Measurements from ENCODE around the gene KRTAP5-6.
"Not testable (repeated sequence)": the region's sequence is repeated elsewhere in the genome, so short reads cannot be mapped to it uniquely, and the experiment has no call there.

The KRTAP5-6 gene

GRCh38 chr11:1653541-1654387 lies 43.2 kb upstream of the KRTAP5-6 start:
- Histone ChIP-seq H3K4me3 (ENCODE audit: low read depth in 1 of 2, low read length in 2 of 2) (no peak overlapping the region), H3K4me1 (ENCODE audit: control insufficient read depth in 1 of 2, insufficient read depth in 2 of 2, low read length in 2 of 2) (peaks cover 0 to 6% of the 10 kb centered on the region in 2 donors), H3K9me3 (ENCODE audit: control insufficient read depth in 1 of 2, low read length in 2 of 2) (no peaks in the 10 kb centered on the region), H3K36me3 (ENCODE audit: control insufficient read depth in 1 of 2, insufficient read depth in 2 of 2, low read length in 2 of 2) (no peaks in the 10 kb centered on the region), H3K27me3 (ENCODE audit: low read depth, low read length) (no peaks in the 10 kb centered on the region), H3K27ac (ENCODE audit: low read length) (no peak overlapping the region)

GRCh38 chr11:1654388-1655167 lies 42.4 kb upstream of the KRTAP5-6 start:
- Histone ChIP-seq H3K9me3 (ENCODE audit: control insufficient read depth in 1 of 2, low read length in 2 of 2) (no peaks in the 10 kb centered on the region), H3K27me3 (ENCODE audit: low read depth, low read length) (no peaks in the 10 kb centered on the region), H3K36me3 (ENCODE audit: control insufficient read depth in 1 of 2, insufficient read depth in 2 of 2, low read length in 2 of 2) (no peaks in the 10 kb centered on the region), H3K4me3 (ENCODE audit: low read depth in 1 of 2, low read length in 2 of 2) (no peak overlapping the region), H3K4me1 (ENCODE audit: control insufficient read depth in 1 of 2, insufficient read depth in 2 of 2, low read length in 2 of 2) (peaks cover 0 to 6% of the 10 kb centered on the region in 2 donors), H3K27ac (ENCODE audit: low read length) (no peak overlapping the region)

GRCh38 chr11:1655168-1656060 lies 41.6 kb upstream of the KRTAP5-6 start:
- no peaks in the 10 kb centered on the region for H3K9me3 ChIP-seq (ENCODE audit: control insufficient read depth in 1 of 2, low read length in 2 of 2)
- H3K36me3 ChIP-seq (ENCODE audit: control insufficient read depth in 1 of 2, insufficient read depth in 2 of 2, low read length in 2 of 2) = no peaks in the 10 kb centered on the region
- H3K4me3 ChIP-seq (ENCODE audit: low read depth in 1 of 2, low read length in 2 of 2) = no peak overlapping the region
- no peak overlapping the region for H3K27ac ChIP-seq (ENCODE audit: low read length)
- H3K27me3 ChIP-seq (ENCODE audit: low read depth, low read length) = no peaks in the 10 kb centered on the region
- peaks cover 0 to 6% of the 10 kb centered on the region in 2 donors for H3K4me1 ChIP-seq (ENCODE audit: control insufficient read depth in 1 of 2, insufficient read depth in 2 of 2, low read length in 2 of 2)

DNA sequence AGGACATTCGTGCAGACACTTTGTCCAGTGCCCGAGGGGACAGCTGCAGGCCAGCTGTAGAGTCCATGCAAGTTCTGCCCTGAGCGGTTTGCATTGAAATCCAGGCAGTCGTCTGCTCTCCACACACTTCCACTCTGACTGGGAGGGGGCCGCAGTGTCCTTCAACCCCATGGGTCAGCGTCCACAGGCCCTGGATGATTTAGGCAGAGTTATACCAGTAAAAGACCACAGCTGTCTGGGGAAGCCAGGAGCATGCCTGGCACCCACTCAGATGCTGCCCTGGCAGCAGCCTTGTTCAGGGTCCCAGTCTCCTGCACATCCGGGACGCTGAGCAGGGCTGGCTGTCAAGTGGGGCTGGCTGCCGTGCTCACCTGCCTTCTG lies 40.9 kb upstream of the KRTAP5-6 start:
- peaks cover 0 to 6% of the 10 kb centered on the region in 2 donors for H3K4me1 ChIP-seq (ENCODE audit: control insufficient read depth in 1 of 2, insufficient read depth in 2 of 2, low read length in 2 of 2)
- no peak overlapping the region for H3K27ac ChIP-seq (ENCODE audit: low read length)
- no peaks in the 10 kb centered on the region for H3K9me3 ChIP-seq (ENCODE audit: control insufficient read depth in 1 of 2, low read length in 2 of 2)
- H3K27me3 ChIP-seq (ENCODE audit: low read depth, low read length) = no peaks in the 10 kb centered on the region
- H3K4me3 ChIP-seq (ENCODE audit: low read depth in 1 of 2, low read length in 2 of 2) = no peak overlapping the region
- no peaks in the 10 kb centered on the region for H3K36me3 ChIP-seq (ENCODE audit: control insufficient read depth in 1 of 2, insufficient read depth in 2 of 2, low read length in 2 of 2)

GRCh38 chr11:1656670-1657069 lies 40.3 kb upstream of the KRTAP5-6 start:
- Histone ChIP-seq H3K36me3 (ENCODE audit: control insufficient read depth in 1 of 2, insufficient read depth in 2 of 2, low read length in 2 of 2) (no peaks in the 10 kb centered on the region), H3K4me1 (ENCODE audit: control insufficient read depth in 1 of 2, insufficient read depth in 2 of 2, low read length in 2 of 2) (peaks cover 0 to 6% of the 10 kb centered on the region in 2 donors), H3K9me3 (ENCODE audit: control insufficient read depth in 1 of 2, low read length in 2 of 2) (no peaks in the 10 kb centered on the region), H3K4me3 (ENCODE audit: low read depth in 1 of 2, low read length in 2 of 2) (no peak overlapping the region), H3K27ac (ENCODE audit: low read length) (no peak overlapping the region), H3K27me3 (ENCODE audit: low read depth, low read length) (no peaks in the 10 kb centered on the region)

DNA sequence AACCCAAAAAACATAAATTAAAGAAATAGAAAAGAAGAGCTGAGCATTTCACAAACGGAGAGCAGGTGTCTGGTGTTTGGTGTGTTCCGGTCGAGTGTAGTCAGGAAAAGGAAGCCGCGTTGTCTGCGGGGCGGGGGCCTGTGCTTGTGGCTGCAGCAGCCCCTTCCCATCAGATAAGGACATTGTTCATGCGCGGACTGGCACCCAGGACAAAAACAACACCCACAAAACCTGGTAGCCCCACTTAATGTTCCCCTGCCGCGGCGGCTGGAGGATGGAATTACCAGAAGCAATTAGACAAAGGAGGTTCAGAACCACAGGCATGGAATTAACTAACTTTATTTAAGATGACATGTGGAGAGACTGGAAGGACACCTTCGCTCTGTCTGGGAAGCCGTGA lies 37.5 kb upstream of the KRTAP5-6 start:
- H3K36me3 ChIP-seq (ENCODE audit: control insufficient read depth in 1 of 2, insufficient read depth in 2 of 2, low read length in 2 of 2) = no peaks in the 10 kb centered on the region
- no peak overlapping the region for H3K4me3 ChIP-seq (ENCODE audit: low read depth in 1 of 2, low read length in 2 of 2)
- H3K27me3 ChIP-seq (ENCODE audit: low read depth, low read length) = no peaks in the 10 kb centered on the region
- H3K4me1 ChIP-seq (ENCODE audit: control insufficient read depth in 1 of 2, insufficient read depth in 2 of 2, low read length in 2 of 2) = no peaks in the 10 kb centered on the region
- H3K27ac ChIP-seq (ENCODE audit: low read length) = no peak overlapping the region
- H3K9me3 ChIP-seq (ENCODE audit: control insufficient read depth in 1 of 2, low read length in 2 of 2) = no peaks in the 10 kb centered on the region

- Histone ChIP-seq H3K27ac (ENCODE audit: low read length) (no peak overlapping the region), H3K9me3 (ENCODE audit: control insufficient read depth in 1 of 2, low read length in 2 of 2) (no peaks in the 10 kb centered on the region), H3K4me1 (ENCODE audit: control insufficient read depth in 1 of 2, insufficient read depth in 2 of 2, low read length in 2 of 2) (no peaks in the 10 kb centered on the region), H3K27me3 (ENCODE audit: low read depth, low read length) (no peaks in the 10 kb centered on the region), H3K36me3 (ENCODE audit: control insufficient read depth in 1 of 2, insufficient read depth in 2 of 2, low read length in 2 of 2) (no peaks in the 10 kb centered on the region), H3K4me3 (ENCODE audit: low read depth in 1 of 2, low read length in 2 of 2) (no peak overlapping the region)
Observed at GRCh38 chr11:1660111-1660867, 36.7 kb upstream of the KRTAP5-6 start.

GRCh38 chr11:1661454-1662269 lies 35.3 kb upstream of the KRTAP5-6 start:
- not testable (repeated sequence) for H3K4me3 ChIP-seq (ENCODE audit: low read depth in 1 of 2, low read length in 2 of 2); H3K36me3 ChIP-seq (ENCODE audit: control insufficient read depth in 1 of 2, insufficient read depth in 2 of 2, low read length in 2 of 2); H3K27me3 ChIP-seq (ENCODE audit: low read depth, low read length); H3K27ac ChIP-seq (ENCODE audit: low read length); H3K9me3 ChIP-seq (ENCODE audit: control insufficient read depth in 1 of 2, low read length in 2 of 2); H3K4me1 ChIP-seq (ENCODE audit: control insufficient read depth in 1 of 2, insufficient read depth in 2 of 2, low read length in 2 of 2)

GRCh38 chr11:1662699-1663283 lies 34.2 kb upstream of the KRTAP5-6 start:
- not testable (repeated sequence) for H3K27ac ChIP-seq (ENCODE audit: low read length); H3K9me3 ChIP-seq (ENCODE audit: control insufficient read depth in 1 of 2, low read length in 2 of 2); H3K4me1 ChIP-seq (ENCODE audit: control insufficient read depth in 1 of 2, insufficient read depth in 2 of 2, low read length in 2 of 2); H3K36me3 ChIP-seq (ENCODE audit: control insufficient read depth in 1 of 2, insufficient read depth in 2 of 2, low read length in 2 of 2); H3K27me3 ChIP-seq (ENCODE audit: low read depth, low read length); H3K4me3 ChIP-seq (ENCODE audit: low read depth in 1 of 2, low read length in 2 of 2)

GRCh38 chr11:1665313-1665712 lies 31.7 kb upstream of the KRTAP5-6 start:
- no peak overlapping the region for H3K4me3 ChIP-seq (ENCODE audit: low read depth in 1 of 2, low read length in 2 of 2)
- H3K27ac ChIP-seq (ENCODE audit: low read length) = no peak overlapping the region
- H3K27me3 ChIP-seq (ENCODE audit: low read depth, low read length) = peaks cover 8% of the 10 kb centered on the region
- no peaks in the 10 kb centered on the region for H3K36me3 ChIP-seq (ENCODE audit: control insufficient read depth in 1 of 2, insufficient read depth in 2 of 2, low read length in 2 of 2)
- H3K4me1 ChIP-seq (ENCODE audit: control insufficient read depth in 1 of 2, insufficient read depth in 2 of 2, low read length in 2 of 2) = no peaks in the 10 kb centered on the region
- H3K9me3 ChIP-seq (ENCODE audit: control insufficient read depth in 1 of 2, low read length in 2 of 2) = no peaks in the 10 kb centered on the region
